Uterus (tissue), 2 donors: Measurements from ENCODE around the gene PDP2.

ENCODE experiments used
- CTCF ChIP-seq, 4 experiments: fragments of 200-600 bp in 2 of 4; fragments of 450-650 bp in 2 of 4; sonication (generic) in 2 of 4; IDR thresholded peaks; one replicate each; pipeline ENCODE4 v1.5.1; 2016 to 2019; ENCODE audit warnings: antibody characterized with exemption in 4 of 4, mild to moderate bottlenecking in 2 of 4, moderate library complexity in 1 of 4
- POLR2A ChIP-seq, 2 donors: fragments of 450-650 bp; IDR thresholded peaks; one replicate each; pipeline ENCODE4 v1.6.1; 2016; ENCODE audit warnings: antibody characterized with exemption in 2 of 2, mild to moderate bottlenecking in 1 of 2, moderate library complexity in 1 of 2

DNA sequence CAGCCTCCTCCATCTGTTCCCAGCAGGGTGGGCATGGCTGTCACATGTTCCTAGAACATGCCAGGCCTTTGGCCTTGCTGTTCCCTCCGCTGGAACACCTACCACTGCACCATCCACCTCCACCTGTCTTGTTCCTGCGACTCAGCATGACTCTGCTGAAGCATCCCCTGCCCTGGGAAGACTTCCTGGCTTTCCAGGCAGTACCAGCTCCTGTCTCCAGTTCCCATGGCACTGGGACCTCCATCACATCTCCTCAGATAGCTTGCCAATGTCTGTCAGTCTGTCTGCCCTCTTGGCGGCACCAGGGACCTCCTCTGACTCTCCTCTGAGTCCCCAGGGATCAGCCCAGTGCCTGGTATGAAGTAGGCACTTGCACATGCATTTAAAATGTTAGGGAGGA lies 15.7 kb downstream of the PDP2 start:
- no peak for TF ChIP-seq POLR2A (IDR thresholded peaks at IDR 0.05)
- TF ChIP-seq CTCF (IDR thresholded peaks at IDR 0.05): no peak
